AG20443 (cell line): Measurements from ENCODE around the gene HOGA1.

Experiments used
- DNase-seq: peaks from one replicate; pipeline ENCODE4 v3.0.0; 2012; ENCODE audit warnings: low spot score, mixed read lengths

HOGA1 gene

DNA sequence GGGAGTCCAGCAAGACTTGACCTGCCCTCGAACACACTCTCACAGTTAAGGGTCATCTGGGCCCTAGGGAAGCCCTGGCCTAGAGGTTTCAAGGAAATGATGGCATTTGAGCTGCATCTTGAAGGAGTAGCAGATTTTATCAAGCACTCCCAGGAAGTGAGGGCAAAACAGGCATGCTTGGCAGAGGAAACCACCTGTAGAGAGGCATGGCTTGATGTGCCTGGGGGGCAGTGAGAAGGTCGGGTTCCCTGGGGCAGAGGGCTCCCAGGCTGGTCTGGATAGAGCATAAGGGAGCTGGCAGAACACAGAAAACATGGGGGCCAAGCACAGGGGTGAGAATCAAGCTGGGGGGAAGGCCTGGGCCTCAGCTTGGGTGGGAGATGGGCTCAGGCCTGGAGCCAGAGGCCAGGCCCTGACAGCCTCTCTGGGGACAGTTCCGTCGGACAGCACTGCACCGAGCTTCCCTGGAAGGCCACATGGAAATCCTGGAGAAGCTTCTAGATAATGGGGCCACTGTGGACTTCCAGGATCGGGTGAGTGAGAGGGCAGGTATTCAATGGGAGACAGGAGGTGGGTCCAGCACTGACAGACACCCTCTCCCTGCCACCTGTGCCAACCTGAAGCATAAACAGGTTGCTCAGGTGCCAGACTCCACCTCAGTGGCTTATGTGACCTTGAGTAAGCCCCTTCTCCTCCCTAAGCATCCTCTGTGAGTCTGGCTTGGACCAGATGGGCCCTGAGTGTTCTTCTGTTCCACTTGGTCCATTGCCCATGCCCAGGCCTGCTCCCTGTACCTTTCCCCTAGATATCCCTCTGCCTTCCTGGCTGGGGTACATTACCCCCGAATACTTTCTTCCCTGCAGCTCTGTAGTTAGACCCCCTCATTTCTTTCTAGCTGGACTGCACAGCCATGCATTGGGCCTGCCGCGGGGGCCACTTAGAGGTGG, 3.5 kb upstream of the HOGA1 start:
- peak; percentile 2 for DNase-seq

DNA sequence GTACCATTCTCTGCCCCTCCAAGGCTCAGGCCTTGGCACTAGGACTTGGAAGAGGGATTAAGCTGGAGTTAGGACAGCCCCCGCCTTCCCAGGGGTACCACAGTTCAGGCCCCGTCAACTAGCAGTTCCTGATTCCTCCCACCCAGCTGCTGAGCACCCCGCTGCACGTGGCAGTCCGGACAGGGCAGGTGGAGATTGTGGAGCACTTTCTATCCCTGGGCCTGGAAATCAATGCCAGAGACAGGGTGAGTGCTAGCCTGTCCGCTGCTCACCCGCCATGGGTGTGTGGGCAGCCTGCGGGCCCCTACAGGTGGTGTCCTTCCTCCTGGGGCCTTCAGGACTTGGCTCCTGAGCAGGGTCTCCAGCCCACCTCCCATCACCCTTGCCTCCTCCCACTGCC, 2.0 kb upstream of the HOGA1 start:
- no peak for DNase-seq

DNA sequence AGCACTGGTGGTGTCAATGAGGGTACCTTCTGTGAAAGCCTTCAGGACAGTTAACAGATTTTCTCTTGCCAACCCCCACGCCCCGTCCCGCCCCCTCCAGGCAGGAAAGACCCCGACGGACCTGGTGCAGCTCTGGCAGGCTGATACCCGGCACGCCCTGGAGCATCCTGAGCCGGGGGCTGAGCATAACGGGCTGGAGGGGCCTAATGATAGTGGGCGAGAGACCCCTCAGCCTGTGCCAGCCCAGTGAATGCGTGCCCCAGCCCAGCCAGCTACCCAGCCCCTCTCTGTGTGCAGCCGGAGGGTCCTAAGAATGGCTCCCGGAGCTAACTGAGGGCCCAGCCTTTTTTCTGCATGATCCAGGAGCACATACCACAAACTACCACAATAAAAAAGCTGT, 713 bp upstream of the HOGA1 start:
- DNase-seq, result peak; percentile 5

DNA sequence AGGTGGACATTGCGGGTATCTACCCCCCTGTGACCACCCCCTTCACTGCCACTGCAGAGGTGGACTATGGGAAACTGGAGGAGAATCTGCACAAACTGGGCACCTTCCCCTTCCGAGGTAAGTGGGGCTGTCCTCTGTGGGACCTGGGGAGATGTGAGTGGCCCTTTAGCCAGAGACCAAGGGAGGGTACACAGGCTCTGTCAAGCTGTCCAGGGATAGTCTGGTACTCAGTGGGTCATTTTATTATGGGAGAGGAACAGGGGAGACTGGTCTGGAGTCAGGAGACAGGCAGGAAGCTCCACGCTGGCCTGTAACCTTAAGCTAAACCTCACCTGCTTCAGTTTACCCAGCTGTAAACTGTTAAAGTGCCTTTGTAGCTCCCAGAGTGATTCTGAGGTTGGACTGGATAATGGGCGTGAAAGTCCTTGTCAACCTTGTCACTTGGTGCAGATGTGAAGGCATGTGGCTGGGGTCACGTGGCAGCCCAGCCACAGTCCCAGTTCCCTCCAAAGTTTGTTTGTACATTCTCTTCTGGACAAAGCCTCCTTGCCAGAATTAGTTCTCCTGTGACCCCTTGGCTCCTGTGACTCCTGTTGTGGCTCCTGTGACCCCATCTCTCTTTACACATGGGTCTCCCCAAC, 729 bp downstream of the HOGA1 start:
- DNase-seq, result no peak

DNA sequence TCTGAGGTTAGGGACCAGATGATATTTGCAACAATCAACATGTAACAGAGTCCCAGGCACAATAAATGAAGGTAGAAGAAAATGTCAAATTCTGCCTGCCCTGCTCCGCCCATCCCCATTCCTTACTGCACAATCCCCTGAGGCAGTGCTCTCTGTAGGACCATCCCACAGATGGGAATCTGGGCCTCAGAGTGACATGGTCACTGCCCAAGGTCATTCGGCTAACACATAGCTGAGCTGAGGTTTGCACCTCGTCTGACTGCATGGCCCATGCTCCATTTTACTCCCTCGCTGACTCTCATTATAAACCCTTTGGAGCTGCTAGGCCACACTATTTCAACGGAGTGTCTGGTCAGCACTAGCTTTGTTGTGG, 1.2 kb downstream of the HOGA1 start:
- no peak for DNase-seq

DNA sequence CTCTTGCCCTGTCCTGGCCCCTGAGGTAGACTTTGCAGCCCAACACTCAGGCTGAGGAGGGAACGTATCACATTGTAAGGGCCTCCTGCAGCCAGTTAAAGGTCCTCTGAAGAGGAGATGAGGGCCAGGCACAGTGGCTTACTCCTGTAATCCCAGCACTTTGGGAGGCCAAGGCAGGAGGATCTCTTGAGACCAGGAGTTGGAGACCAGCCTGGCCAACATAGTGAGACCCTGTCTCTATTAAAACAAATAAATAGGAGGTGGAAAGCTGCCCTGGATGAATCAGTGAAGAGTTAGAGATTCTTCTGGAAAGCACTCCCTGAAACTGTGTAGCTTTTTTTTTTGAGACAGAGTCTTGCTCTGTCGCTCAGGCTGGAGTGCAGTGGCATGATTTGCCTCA, 3.0 kb downstream of the HOGA1 start:
- no peak for DNase-seq

DNA sequence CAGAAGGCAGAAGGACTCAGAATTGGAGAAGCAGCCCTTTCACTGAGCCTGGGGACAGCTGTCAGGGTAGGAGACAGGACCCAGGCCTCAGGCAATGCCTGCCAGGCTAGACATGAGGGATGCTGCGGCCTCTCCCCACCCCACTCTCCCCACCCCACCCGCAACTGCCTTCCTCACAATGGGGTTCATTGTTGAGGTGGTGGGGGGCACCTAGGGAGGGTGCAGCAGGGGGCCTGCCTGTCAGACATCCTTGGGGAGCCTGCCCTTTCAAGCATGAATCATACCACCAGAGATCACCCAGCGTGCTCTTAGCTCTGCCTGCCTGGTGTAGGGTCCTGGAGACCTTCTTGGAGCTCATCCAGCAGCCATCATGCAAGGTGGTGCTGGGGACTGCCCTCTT, 5.3 kb downstream of the HOGA1 start, which contains the start of gene C10orf62:
Gene C10orf62 (plus strand): TSS at position 243 of the 400 bp plus-strand sequence. CDS start 177 bp downstream, outside the sequence.
- no peak for DNase-seq

DNA sequence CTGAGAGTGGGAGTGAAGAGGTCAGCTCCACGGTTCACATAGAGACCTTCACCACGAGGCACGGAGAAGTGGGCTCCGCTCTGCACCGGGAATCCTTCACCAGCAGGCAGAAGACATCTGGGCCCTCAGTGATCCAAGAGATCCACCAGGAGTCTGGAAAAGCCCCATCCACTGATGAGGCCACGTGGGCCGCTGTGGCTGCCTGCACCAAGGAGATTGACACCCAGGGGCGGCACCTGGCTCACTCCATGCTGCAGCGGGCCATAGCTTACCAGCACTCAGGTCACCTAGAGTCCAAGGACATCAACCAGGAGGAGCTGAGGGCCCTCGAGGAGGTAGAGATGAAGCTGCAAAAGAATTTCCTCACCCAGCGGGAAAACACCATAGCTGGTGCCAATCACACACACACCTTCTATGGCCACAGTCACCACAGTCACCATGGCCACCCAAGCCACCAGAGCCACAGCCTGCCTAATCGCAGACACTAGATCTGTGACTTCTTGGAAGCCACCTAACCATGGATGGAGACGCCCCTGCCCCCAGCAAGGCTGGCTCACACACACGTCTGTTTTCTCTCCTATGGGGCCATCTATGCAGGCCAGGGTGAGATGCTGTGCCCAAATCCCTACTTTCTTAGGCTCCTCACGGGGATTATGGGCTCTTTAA, 6.0 kb downstream of the HOGA1 start:
- DNase-seq, result no peak

DNA sequence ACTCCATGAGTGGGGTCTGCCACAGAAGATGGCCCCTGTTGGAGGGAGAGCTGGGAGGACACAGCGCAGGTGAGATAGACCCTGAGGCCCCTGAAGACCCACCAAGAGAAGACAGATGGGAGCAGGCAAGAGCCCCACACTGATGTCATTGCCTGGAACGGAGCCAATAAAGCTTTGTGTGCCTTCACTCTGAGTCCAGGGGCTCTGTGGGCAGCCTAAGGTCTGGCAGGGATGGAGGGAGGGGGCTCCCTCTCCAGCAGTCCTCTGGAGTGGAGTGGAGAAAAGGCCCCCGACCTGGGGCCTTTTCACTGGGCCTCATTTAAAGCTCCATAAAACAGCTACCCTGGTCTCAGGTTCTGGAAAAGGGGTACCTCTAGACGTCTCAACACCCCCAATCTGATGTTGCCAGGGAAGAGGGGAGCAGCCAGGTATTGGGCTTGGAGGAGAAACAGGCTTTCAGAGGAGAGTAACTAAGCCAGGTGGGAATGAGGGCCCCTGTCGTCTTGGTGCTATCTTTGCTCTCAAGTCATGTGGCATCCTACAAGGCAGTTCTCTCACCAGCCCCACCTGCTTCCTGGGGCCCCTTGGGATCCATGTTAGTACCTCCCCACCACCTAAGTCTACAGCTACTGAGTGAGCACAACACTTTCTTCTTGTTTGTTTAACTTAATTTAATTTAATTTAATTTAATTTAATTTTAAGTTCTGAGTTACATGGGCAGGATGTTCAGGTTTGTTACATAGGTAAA, 6.7 kb downstream of the HOGA1 start:
- DNase-seq, result no peak

DNA sequence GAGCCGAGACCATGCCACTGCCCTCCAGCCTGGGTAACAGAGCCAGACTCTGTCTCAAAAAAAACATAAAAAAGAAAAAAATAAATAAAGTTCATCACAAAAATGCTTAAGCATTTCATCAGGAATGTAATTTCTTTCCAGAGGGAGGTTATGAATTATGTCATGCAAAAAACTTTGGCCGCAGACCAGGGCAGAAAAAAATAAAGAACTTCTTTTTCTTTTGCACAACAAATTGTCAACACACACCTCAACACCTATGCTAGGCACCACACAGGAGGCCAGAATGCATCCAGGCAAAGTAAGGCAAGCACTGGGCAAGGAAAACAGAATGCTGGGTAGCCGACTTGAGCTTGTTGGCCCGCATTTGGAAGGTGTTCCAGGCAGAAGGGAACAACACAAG, 9.2 kb downstream of the HOGA1 start:
- peak; percentile 36 for DNase-seq

DNA sequence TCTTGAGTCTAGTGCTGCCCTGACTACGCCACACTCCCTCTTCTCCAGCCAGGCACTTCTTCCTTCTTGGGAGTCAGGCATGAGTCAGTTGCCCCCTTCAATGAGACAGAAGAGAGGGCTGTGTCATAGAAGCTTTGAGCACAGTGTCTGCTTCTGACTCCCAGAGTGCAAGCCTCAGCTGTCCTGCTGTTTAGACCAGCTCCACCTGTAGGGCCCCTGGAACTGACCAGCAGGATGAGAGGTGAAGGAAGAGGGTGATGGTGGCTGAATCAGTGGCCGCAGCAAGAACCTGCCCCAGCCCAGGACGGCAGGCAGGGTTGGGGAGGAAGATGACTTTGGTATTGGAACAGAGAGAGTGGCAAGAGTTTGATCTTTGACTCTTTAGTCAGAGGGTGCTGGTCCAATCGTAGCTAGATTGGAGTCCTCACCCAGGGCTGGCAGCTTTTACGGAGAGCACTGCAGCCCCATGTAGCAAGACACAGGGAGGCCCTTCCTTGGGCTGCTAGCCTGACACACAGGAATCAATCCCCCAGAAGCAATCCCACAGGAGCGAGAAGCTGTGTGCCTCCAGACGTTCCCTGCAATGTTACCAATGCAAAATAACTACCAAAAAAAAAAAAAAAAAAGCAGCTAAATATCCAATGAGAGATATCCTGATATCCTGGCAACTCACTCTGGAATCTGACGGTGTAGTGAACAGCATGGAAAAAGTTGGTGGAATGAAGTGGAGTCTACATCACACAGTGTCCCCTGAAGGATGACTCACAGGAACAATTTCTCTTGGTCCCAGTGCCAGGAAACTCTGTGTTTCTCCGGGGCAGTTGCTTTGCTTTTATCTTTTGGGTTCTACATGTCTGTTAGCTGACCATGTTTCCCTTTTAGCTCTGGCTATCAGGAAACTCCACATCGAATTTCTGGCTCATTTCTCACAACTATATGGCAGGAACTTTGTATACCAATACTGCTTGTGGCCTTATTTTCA, 12.2 kb downstream of the HOGA1 start:
- peak; percentile 87 for DNase-seq

DNA sequence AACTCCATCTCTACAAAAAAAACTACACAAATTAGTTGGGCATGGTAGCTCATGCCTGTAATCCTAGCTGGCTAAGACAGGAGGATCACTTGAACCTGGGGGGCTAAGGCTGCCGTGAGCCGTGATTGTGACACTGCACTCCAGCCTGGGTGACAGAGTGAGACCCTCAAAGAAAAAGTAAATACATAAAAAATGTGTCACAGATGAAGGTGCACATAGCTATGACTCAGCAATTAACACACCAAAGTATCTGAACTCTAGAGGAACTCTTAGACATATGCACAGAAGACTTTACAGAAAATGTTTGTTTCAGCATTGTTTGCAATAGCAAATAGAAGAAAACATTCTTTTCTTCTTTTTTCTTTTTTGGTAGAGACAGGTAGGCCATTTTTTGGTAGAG, 13.6 kb downstream of the HOGA1 start:
- DNase-seq, result no peak

DNA sequence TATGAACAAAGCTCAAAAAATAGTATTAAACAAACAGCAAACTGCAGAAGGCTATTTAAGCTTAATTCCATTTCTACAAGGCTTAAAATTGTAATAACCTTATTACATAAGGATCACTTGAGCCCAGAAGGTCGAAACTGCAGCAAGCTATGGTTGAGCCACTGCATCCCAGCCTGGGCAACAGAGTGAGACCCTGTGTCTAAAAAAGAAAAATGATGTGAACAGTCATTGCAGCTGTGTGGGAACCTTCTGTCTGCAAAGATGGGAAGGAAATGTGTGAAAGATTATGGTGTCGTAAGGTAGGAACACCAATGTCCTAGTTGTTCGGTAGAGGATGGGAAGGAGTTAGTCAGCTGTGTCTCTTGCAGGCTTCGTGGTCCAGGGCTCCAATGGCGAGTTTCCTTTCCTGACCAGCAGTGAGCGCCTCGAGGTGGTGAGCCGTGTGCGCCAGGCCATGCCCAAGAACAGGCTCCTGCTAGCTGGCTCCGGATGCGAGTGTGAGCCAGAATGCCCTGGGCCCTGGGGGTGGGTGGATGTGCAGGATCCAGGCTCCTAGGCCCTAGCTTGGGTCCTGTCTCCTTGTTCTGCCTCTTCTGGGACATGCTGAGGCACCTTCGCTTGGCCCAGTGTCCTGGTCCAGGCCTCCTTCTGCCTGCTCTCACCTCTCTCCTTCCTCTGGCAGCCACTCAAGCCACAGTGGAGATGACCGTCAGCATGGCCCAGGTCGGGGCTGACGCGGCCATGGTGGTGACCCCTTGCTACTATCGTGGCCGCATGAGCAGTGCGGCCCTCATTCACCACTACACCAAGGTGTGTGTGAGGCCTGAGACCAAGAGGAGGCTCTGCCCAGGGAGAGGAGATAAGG, 14.4 kb downstream of the HOGA1 start:
- no peak for DNase-seq

DNA sequence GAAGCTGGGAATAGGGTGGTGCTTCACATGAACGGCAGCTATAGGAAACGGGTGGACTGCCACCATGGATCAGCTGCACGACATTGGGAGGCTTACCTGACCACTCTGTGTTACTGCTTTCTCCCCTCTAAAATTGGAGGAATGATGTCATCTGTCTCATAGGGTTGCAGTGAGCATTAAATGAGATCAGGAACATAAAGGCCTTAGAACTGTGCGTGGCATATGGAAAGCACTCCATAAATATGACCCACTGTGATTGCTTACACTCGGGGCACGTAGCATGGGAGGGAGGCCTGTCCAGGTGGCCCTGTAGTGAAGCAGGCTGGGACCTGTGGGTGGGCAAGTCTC, 15.1 kb downstream of the HOGA1 start:
- no peak for DNase-seq

DNA sequence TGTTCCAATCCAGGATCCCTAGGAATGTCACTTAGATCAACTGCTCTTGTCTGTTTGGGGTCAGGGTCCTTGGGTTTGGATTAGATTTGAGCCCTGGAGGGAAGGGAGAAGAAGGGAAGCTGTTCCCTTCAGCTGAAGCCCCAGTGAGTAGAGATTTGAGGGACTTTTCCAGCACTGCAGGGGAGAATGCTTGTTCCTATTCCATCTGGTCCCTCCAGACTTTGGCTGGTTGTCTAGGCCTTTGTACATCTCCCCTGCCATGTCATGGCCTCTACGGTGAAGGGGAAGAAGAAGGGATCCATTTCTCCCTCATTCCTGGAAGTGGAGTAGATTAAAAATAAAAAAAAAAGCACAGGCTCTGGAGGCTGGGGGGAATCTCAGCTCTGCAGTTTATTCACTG, 16.4 kb downstream of the HOGA1 start:
- DNase-seq, result no peak

DNA sequence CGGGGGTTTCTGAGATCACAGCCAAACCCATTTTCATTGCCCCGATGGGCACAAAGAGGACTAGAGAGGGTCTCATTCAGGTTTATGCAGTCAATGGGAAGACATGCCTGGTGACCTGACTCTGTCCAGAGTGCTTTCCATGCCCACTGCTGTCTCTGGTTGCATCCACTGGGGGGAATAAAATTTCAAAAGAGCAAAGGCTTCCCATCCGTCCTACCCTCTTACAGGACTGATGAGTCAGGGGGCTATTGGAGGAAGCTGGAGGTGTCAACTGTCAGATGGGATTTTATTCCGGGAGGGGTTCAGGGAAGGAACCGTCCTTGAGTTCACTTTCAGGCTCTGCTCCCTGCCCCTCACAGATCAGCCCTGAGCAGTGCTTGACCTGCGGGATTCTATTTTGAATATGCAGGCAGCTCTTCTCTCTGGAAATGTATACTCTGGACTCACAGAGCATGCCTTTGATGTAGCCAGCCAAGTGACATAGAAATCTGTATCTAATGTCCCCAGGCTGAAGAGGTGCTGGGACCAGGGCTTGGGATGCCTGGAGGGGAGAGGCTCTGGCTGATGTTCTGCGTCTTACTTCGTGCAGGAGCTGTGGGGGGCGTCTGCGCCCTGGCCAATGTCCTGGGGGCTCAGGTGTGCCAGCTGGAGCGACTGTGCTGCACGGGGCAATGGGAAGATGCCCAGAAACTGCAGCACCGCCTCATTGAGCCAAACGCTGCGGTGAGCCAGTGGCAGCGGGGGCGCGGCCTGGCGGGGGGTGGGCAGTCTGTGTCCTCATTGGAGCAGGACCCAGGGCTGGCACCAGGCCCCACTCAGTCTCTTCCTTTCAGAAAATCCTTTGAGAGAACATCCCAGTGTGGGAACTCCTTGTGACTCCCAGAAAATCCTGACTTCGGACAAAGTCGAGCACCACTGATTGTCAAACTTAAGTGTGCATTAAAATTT, 17.4 kb downstream of the HOGA1 start:
- no peak for DNase-seq

DNA sequence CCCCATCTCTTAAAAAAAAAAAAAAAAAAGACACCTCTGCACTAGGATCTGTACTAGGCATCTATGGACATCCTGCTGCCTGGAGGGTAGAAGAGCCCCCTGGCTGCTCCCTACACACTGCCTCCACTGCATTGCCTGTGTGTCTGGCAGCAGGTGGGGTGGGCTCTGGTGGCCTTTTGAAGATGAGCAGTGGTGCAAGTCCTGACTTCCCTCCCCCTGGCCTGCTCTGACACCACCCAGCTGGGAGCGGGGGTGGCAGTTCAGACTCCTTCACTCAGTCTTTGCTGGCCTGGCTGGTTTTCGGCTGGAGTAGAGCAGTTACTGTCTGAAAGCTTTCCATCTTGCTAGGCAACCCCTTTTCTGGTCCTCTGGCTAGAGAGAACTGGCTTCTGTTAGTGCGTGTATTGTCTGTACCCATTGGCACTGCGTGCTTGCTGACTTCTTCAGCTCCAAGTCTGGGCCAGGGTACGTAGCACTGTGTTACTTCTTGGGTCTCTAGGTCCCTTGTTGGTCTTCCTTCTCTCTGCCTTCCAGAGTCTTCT, 23.0 kb downstream of the HOGA1 start:
- DNase-seq, result no peak

DNA sequence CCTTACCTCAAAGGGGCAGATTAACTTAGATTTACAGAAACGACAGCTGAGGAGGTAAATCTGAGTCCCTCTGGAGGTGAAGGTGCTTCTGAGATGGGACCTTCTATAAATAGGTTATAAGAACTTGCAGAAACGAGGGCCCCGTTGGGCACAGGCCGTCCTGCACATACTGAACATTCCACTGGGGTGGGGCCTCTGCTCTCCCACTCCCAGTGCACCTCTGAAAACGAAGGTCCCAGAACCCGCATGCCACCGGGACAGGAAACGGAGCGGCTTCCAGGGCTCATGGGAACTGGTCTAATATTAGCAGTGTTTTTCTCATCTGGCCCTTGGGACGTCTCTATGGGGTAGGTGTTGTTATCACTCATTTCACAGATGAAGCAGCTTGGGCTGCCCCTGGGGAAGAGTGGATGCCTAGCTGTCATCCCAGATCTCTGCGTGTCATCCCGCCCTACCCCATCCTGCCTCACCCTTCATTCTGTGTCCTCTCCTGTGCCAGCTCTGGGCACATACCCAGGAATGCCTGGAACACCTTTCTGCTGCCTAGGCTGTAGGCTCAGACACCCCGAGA, 24.9 kb downstream of the HOGA1 start:
- no peak for DNase-seq
